Posterior vena cava (tissue), 2 donors: ENCODE measurements around the gene PRKAG2. TPM values are rescaled to one million over a fixed set of nuclear protein-coding genes. Genes with fewer than 3 reads are reported as not detected.
"Not testable (repeated sequence)": the region's sequence is repeated elsewhere in the genome, so short reads cannot be mapped to it uniquely, and the experiment has no call there.

Experiments
- DNase-seq: peaks from one replicate; pipeline ENCODE4 v3.0.0-alpha.2; 2020; ENCODE audit warnings: low spot score
- intact Hi-C, 2 donors: fragments of 100-400 bp; cut with DNase I; formaldehyde crosslinking; loops; one replicate each; pipeline versions ENCODE4 v1.14.1 to v1.14.2; 2022 to 2023
- total RNA-seq, 2 donors: library from RNA; stranded (reverse); fragmentation: NEBNext Ultra II Directional; extraction: Animal tissue kit (Norgen Biotek cat#: 25700); gene quantifications; one replicate each; pipeline ENCODE4 v1.2.1, GENCODE V29; 2021
- donor health status: DM: yes; HTN: yes; CAD: no.
- donor health status: DM: yes; HTN: yes; CAD: no.

The PRKAG2 gene
- total RNA-seq, 2 donors from 2014 or later = 91.8 to 94.2 TPM

DNA sequence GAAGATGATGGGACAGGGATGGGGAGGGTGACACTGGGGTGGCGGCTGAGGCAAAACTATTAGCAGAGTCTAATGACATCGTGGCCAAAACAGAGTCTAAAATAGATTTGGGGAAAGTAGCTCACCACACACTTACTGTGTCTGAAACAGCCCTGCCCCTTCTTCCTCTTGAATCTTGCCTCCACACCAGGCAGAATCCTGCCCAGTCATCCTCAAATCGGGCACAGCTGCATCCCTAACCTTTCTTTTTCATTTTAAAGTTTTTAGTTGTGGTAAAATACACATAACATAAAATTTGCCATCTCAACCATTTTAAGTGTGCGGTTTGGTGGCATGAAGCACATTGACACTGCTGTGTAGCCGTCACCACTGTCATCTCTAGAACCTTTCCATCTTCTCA lies 90.0 kb downstream of the PRKAG2 start:
- DNase-seq = no peak
- intact Hi-C loops = loop anchor here (5.0 to 10.0 kb wide), 2 partner anchors 88 to 145 kb away; partner anchors contain the start of gene PRKAG2 (in 1 of the 2)

- intact Hi-C loops = loop anchor here (5.0 to 10.0 kb wide), 2 partner anchors 89 to 146 kb away; partner anchors contain the start of gene PRKAG2 (in 1 of the 2)
- DNase-seq = peak; percentile 76
Measured at GRCh38 chr7:151786241-151786640, 90.7 kb downstream of the PRKAG2 start.

DNA sequence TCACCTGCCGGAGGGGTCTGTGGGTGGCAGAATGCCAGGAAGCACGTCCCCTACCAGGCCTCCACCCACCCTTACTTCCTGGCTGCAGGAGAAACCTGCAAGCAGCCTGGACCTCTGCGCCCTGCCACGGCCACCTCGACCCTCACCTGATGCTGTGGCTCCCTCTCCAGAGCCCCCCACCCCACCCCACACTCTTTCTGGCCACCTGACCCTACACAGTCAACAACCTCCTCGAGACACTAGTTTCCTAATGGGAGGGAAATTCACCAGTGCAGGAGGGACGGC lies 91.3 kb downstream of the PRKAG2 start:
- intact Hi-C loops = loop anchor here (5.0 to 10.0 kb wide), 2 partner anchors 89 to 147 kb away; partner anchors contain the start of gene PRKAG2 (in 1 of the 2)
- DNase-seq = peak; percentile 76

GRCh38 chr7:151784853-151785680 lies 91.8 kb downstream of the PRKAG2 start:
- DNase-seq = peak; percentile 71
- intact Hi-C loops = loop anchor here (5.0 to 10.0 kb wide), 2 partner anchors 90 to 147 kb away; partner anchors contain the start of gene PRKAG2 (in 1 of the 2)

GRCh38 chr7:151783958-151784575 lies 92.8 kb downstream of the PRKAG2 start:
- peak; percentile 70 for DNase-seq
- intact Hi-C loops = loop anchor here in 1 of 2 donors (5.0 to 10.0 kb wide), 2 partner anchors 91 to 148 kb away; partner anchors contain the start of gene PRKAG2

- intact Hi-C loops = loop anchor here in 1 of 2 donors (5.0 to 10.0 kb wide), 2 partner anchors 92 to 149 kb away; partner anchors contain the start of gene PRKAG2
- peak; percentile 94 for DNase-seq
Measured at GRCh38 chr7:151782598-151783448, 94.1 kb downstream of the PRKAG2 start.

GRCh38 chr7:151782256-151782597 lies 94.7 kb downstream of the PRKAG2 start:
- not testable (repeated sequence) for DNase-seq
- intact Hi-C loops = loop anchor here in 1 of 2 donors (5.0 to 10.0 kb wide), 2 partner anchors 93 to 150 kb away; partner anchors contain the start of gene PRKAG2

GRCh38 chr7:151781161-151781845 lies 95.6 kb downstream of the PRKAG2 start:
- intact Hi-C loops = loop anchor here in 1 of 2 donors (5.0 to 10.0 kb wide), 2 partner anchors 93 to 151 kb away; partner anchors contain the start of gene PRKAG2
- peak; percentile 73 for DNase-seq

DNA sequence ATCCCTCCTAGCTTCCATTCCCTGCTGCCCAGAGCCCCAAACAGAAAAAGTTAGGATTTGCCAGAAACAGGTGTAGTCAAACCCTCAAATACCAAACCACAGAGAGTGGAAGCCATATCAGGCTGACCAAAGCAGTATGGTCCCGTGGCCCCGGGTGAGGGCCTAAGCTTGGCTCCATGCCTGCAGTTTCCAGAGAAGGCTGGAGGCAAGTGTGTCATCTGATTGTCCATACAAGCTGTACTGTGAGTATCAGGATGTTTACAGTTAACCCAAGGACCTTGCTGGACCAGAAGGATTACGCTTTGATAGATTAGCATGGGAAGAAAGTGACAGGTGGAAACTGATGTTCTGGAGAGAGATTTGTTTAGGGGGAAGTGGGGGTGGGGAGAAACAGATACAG lies 96.3 kb downstream of the PRKAG2 start:
- intact Hi-C loops = loop anchor here in 1 of 2 donors (5.0 to 10.0 kb wide), 2 partner anchors 94 to 152 kb away; partner anchors contain the start of gene PRKAG2
- peak; percentile 52 for DNase-seq

- no peak for DNase-seq
- intact Hi-C loops = loop anchor here in 1 of 2 donors (5.0 to 10.0 kb wide), 2 partner anchors 95 to 153 kb away; partner anchors contain the start of gene PRKAG2
Measured at GRCh38 chr7:151779678-151780077, 97.2 kb downstream of the PRKAG2 start.

GRCh38 chr7:151779255-151779654 lies 97.7 kb downstream of the PRKAG2 start:
- peak; percentile 71 for DNase-seq
- intact Hi-C loops = no loop called here

DNA sequence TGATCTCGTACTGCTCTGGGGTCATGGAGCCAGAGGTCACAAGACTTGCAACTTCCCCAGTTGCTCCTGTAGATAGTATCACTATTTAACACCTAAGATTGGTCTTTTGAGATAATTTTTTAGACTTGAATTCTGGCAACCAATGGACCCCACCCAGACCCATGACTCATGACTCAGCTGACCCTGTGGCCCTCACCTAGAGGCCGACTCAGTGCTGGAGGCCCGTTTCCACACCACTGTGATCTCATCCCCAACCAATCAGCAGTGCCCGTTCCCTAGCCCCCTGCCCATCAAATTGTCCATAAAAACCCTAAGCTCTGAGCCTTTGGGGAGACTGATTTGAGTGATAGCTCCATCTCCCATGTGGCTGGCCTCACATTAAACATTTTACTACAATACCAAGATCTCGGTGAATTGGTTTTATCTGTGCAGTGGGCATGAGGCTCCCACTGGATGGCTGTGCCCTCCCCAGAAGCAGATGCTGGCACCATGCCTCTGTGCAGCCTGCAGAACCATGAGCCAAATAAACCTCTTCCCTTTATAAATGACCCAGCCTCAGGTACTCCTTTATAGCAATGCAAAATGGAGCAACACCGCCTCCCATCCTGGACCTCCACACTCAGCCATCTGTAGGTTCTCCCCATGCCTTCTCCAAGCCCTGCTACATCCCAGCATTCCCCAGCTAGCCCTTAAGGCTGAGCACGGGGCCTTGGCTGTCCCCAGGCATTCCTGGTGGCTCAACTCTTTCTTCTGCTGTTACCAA lies 98.8 kb downstream of the PRKAG2 start:
- peak; percentile 47 for DNase-seq
- intact Hi-C loops = no loop called here

- intact Hi-C loops = no loop called here
- peak; percentile 62 for DNase-seq
Measured at GRCh38 chr7:151777495-151777880, 99.4 kb downstream of the PRKAG2 start.

GRCh38 chr7:151776876-151777494 lies 99.9 kb downstream of the PRKAG2 start:
- intact Hi-C loops = no loop called here

GRCh38 chr7:151776446-151776845 lies 100.5 kb downstream of the PRKAG2 start:
- intact Hi-C loops = no loop called here
- peak; percentile 66 for DNase-seq

More at GRCh38 chr7:151776876-151777494, 99.9 kb downstream of the PRKAG2 start:
- DNase-seq = peak; percentile 31

DNA sequence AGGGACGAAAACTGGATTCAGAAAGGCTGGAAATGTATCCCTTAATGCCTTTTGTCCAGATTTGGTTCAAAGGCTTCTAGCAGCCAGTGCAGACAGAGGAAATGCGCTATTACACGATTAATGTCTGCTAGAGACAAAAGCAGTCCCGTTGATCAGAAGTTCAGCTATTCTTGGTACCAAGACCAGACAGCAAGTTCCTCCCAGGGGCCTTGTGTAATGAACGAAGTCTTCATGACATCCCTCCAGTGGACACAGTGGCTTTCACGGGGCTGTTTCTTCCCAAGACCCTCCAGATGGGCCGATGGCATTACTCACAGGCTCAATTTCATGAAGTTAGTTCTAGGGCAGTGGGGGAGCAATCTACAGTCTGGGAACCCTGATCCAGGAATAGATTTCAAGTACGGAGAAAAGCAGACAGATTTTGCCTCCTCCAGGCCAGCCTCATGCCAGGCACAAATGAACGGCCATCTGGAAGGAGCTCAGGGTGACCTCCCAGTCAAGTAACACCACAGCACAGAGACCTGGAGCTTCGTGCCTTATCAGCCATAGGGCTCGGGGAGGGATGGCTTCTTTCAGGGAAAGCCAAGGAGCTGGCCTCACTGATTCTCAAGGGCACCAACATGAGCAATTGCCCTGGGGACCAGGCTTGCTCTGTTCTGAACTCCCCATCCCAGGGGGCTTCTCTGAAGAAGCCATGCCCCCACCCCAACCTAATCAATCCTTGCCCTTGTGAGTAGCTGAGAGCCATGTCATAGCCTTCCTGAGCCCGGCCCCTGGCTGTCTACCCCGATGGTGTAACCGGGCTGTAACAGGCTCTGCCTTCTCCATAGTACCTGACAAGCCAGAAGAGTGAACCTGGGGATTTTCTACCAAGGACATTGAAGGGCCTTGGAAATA lies 101.1 kb downstream of the PRKAG2 start:
- DNase-seq = peak; percentile 66
- intact Hi-C loops = no loop called here
